IMR-90 (cell line): ENCODE data around the gene PTPN22. TPM values are rescaled to one million over a fixed set of nuclear protein-coding genes. Genes with fewer than 3 reads are reported as not detected.

Source experiments
- ATAC-seq: fragments of 200-7000 bp; cut with Tn5 transposase; 2 replicates; pipeline ENCODE4 v1.9.1; 2020; ENCODE audit warnings: low read depth, mild to moderate bottlenecking, moderate library complexity
- BruUV-seq: library from RNA; stranded (reverse); fragments of 400-500 nt; replicated peaks from 2 replicates; lab custom pipeline; 2021; lab: Mats Ljungman, UMichigan
- CTCF ChIA-PET: fragments of 300-600 bp; formaldehyde crosslinking; extraction: SDS; loops from one replicate; lab custom pipeline; 2021; ENCODE audit warnings: antibody characterized with exemption; lab: Yijun Ruan, JAX
- POLR2A ChIA-PET: fragments of 300-600 bp; sonication (Branson Sonifier 250); formaldehyde crosslinking; loops from one replicate; lab custom pipeline; 2022; ENCODE audit warnings: antibody characterized with exemption; ENCODE audit not compliant: unreplicated experiment; lab: Charles Lee
- DNase-seq: peaks from one replicate; pipeline ENCODE4 v3.0.0; 2013
- H2AFZ ChIP-seq: replicated peaks from 2 replicates; pipeline ENCODE3; 2013; ENCODE audit warnings: low read length, mild to moderate bottlenecking; ENCODE audit not compliant: poor library complexity
- H2AK5ac ChIP-seq: 2 replicates; pipeline ENCODE4 v1.6.1; 2013; ENCODE audit warnings: low read depth, low read length, inconsistent platforms
- H2AK9ac ChIP-seq: replicated peaks from 2 replicates; pipeline ENCODE3; 2013; ENCODE audit warnings: mild to moderate bottlenecking, low read depth, low read length, moderate library complexity; ENCODE audit not compliant: poor library complexity
- H2BK120ac ChIP-seq: 2 replicates; pipeline ENCODE4 v1.6.1; 2013; ENCODE audit warnings: low read depth, low read length, inconsistent platforms
- H2BK15ac ChIP-seq: 3 replicates; pipeline ENCODE4 v1.6.1; 2013; ENCODE audit warnings: low read depth, low read length, inconsistent platforms
- H2BK20ac ChIP-seq: 2 replicates; pipeline ENCODE4 v1.6.1; 2013; ENCODE audit warnings: low read depth, mild to moderate bottlenecking, inconsistent platforms, low read length, moderate library complexity
- H2BK5ac ChIP-seq: 2 replicates; pipeline ENCODE4 v1.6.1; 2013; ENCODE audit warnings: mild to moderate bottlenecking, low read depth, low read length, inconsistent platforms; ENCODE audit not compliant: poor library complexity, severe bottlenecking
- H3K14ac ChIP-seq: replicated peaks from 2 replicates; pipeline ENCODE4 v1.6.1; 2013; ENCODE audit warnings: low read depth, low read length, inconsistent platforms
- H3K18ac ChIP-seq: 2 replicates; pipeline ENCODE4 v1.6.1; 2013; ENCODE audit warnings: low read depth, low read length, control low read depth
- H3K23ac ChIP-seq: 2 replicates; pipeline ENCODE4 v1.6.1; 2013; ENCODE audit warnings: low read depth, low read length, inconsistent platforms
- H3K27ac ChIP-seq: 2 replicates; pipeline ENCODE4 v1.5.1; 2013; ENCODE audit warnings: mild to moderate bottlenecking, control low read depth, low read length; ENCODE audit not compliant: insufficient read depth
- H3K27me3 ChIP-seq: 2 replicates; pipeline ENCODE4 v1.6.1; 2013; ENCODE audit warnings: low read length; ENCODE audit not compliant: control insufficient read depth, insufficient read depth
- H3K36me3 ChIP-seq: 2 replicates; pipeline ENCODE4 v1.6.1; 2013; ENCODE audit warnings: low read length, mixed read lengths; ENCODE audit not compliant: control insufficient read depth, insufficient read depth
- H3K4ac ChIP-seq: 2 replicates; pipeline ENCODE4 v1.6.1; 2013; ENCODE audit warnings: low read depth, low read length, inconsistent platforms
- H3K4me1 ChIP-seq: 2 replicates; pipeline ENCODE4 v1.6.1; 2013; ENCODE audit warnings: low read length, mixed read lengths; ENCODE audit not compliant: control insufficient read depth, insufficient read depth
- H3K4me2 ChIP-seq: 2 replicates; pipeline ENCODE4 v1.6.1; 2013; ENCODE audit warnings: low read depth, mild to moderate bottlenecking, control low read depth, low read length, moderate library complexity
- H3K4me3 ChIP-seq: 2 replicates; pipeline ENCODE4 v1.5.1; 2013; ENCODE audit warnings: low read depth, mild to moderate bottlenecking, control low read depth, low read length, moderate library complexity; ENCODE audit not compliant: insufficient read depth
- H3K56ac ChIP-seq: 2 replicates; pipeline ENCODE4 v1.6.1; 2013; ENCODE audit warnings: low read length, inconsistent platforms; ENCODE audit not compliant: insufficient read depth; ENCODE audit errors: extremely low read depth
- H3K79me1 ChIP-seq, 2 experiments: 2 replicates each; pipeline ENCODE4 v1.6.1; 2013; ENCODE audit warnings: low read length in 2 of 2, inconsistent platforms in 1 of 2, low read depth in 1 of 2
- H3K9ac ChIP-seq: 2 replicates; pipeline ENCODE4 v1.6.1; 2013; ENCODE audit warnings: low read depth, low read length, control low read depth
- H3K9me1 ChIP-seq: 2 replicates; pipeline ENCODE4 v1.6.1; 2013; ENCODE audit warnings: low read length, inconsistent platforms; ENCODE audit not compliant: insufficient read depth
- H3K9me3 ChIP-seq: 2 replicates; pipeline ENCODE4 v1.6.1; 2013; ENCODE audit warnings: low read length; ENCODE audit not compliant: control insufficient read depth, insufficient read depth
- H4K20me1 ChIP-seq: 2 replicates; pipeline ENCODE4 v1.6.1; 2013; ENCODE audit warnings: low read length, inconsistent platforms; ENCODE audit not compliant: insufficient read depth
- H4K5ac ChIP-seq: 2 replicates; pipeline ENCODE4 v1.6.1; 2013; ENCODE audit warnings: mild to moderate bottlenecking, low read depth, low read length, control low read depth
- H4K8ac ChIP-seq, 2 experiments: 2 replicates each; pipeline ENCODE4 v1.6.1; 2013; ENCODE audit warnings: low read depth in 2 of 2, low read length in 2 of 2, control low read depth in 1 of 2, inconsistent platforms in 1 of 2
- H4K91ac ChIP-seq: 2 replicates; pipeline ENCODE4 v1.6.1; 2013; ENCODE audit warnings: low read depth, low read length, inconsistent platforms; ENCODE audit not compliant: insufficient read depth
- CEBPB ChIP-seq: IDR thresholded peaks from 2 replicates; pipeline ENCODE4 v1.6.1; 2012; ENCODE audit warnings: low read depth, low read length, improper control_type of control experiment
- CHD1 ChIP-seq: IDR thresholded peaks from 2 replicates; pipeline ENCODE4 v1.6.1; 2012; ENCODE audit warnings: low read depth, low read length, improper control_type of control experiment
- CTCF ChIP-seq: conservative IDR thresholded peaks from 2 replicates; pipeline ENCODE4 v1.5.1; 2012; ENCODE audit warnings: mild to moderate bottlenecking, low read depth, low read length, improper control_type of control experiment
- MAFK ChIP-seq: IDR thresholded peaks from 2 replicates; pipeline ENCODE4 v1.6.1; 2012; ENCODE audit warnings: low read depth, low read length, improper control_type of control experiment
- RCOR1 ChIP-seq: IDR thresholded peaks from 2 replicates; pipeline ENCODE4 v1.6.1; 2012; ENCODE audit warnings: mild to moderate bottlenecking, low read length, improper control_type of control experiment; ENCODE audit not compliant: insufficient replicate concordance
- RFX5 ChIP-seq: IDR thresholded peaks from 2 replicates; pipeline ENCODE4 v1.8.0; 2012; ENCODE audit warnings: low read depth, mild to moderate bottlenecking, low read length, moderate library complexity
- USF2 ChIP-seq: fragments of 150-350 bp; IDR thresholded peaks from 2 replicates; pipeline ENCODE4 v1.6.1; 2017; ENCODE audit warnings: mild to moderate bottlenecking, antibody characterized with exemption, low read length, low read depth
- WGBS, 2 experiments: methylation state at CpG; one replicate each; pipeline versions ENCODE4 v1.1.5 to v1.1.7; 2013; ENCODE audit warnings: missing lambda C conversion rate in 2 of 2; ENCODE audit not compliant: insufficient read length in 1 of 2; ENCODE audit errors: extremely low coverage in 2 of 2; 5-methylcytosine and 5-hydroxymethylcytosine counted together
- dilution Hi-C: fragments of 300-500 bp; cut with HindIII; formaldehyde crosslinking; loops from one replicate; pipeline ENCODE4 v1.14.3; 2018; ENCODE audit warnings: low sequenced_read_pairs; ENCODE audit not compliant: unreplicated experiment
- in situ Hi-C: fragments of 300-500 bp; cut with MboI; formaldehyde crosslinking; loops from 3 replicates; pipeline ENCODE4 v1.14.3; 2019; ENCODE audit warnings: low sequenced_read_pairs, inconsistent platforms, mixed read lengths
- intact Hi-C: fragments of 100-400 bp; cut with micrococcal nuclease; formaldehyde crosslinking; loops from 2 replicates; pipeline ENCODE4 v1.10.0; 2022
- polyA plus RNA-seq, 3 experiments: library from polyadenylated mRNA; depleted of rRNA; stranded (reverse); fragments of >200 nt; gene quantifications; 2 replicates each; pipeline ENCODE4 v1.2.3, GENCODE V29; 2012; ENCODE audit warnings: low replicate concordance in 1 of 3
- total RNA-seq: library from RNA; depleted of rRNA; stranded (reverse); fragments of >200 nt; gene quantifications from 2 replicates; pipeline ENCODE4 v1.2.3, GENCODE V29; 2012

Gene PTPN22
- total and polyA plus RNA-seq, 2 of the 4 experiments (the other 2 are of a cell fraction): 0.14 to 0.18 TPM

GRCh38 chr1:113805256-113805531, 66.3 kb downstream of the PTPN22 start:
- Histone ChIP-seq H3K36me3 (no peaks in the 10 kb centered on the region), H3K27me3 (no peaks in the 10 kb centered on the region), H2AFZ (no peak overlapping the region), H3K18ac (no peak overlapping the region), H2BK20ac (no peak overlapping the region), H4K5ac (no peak overlapping the region), H3K9ac (no peak overlapping the region), H4K20me1 (peaks cover 30% of the 10 kb centered on the region; the same call in 1 of the 2 replicates), H2AK9ac (no peak overlapping the region), H3K9me1 (no peaks in the 10 kb centered on the region; the same call in 1 of the 2 replicates), H3K9me3 (no peaks in the 10 kb centered on the region), H3K4me1 (peaks cover 4% of the 10 kb centered on the region), H2BK15ac (no peak overlapping the region), H3K14ac (0 out of 2 replicates have a peak overlapping the region, but pooled peaks have one; percentile 19), H2BK5ac (no peak overlapping the region), H3K56ac (no peak overlapping the region), H3K23ac (no peak overlapping the region), H2AK5ac (peak overlapping the region; percentile 45; the same call in 1 of the 2 replicates), H2BK120ac (no peak overlapping the region), H3K4me2 (no peak overlapping the region), H3K79me1 (peaks cover 8 to 58% of the 10 kb centered on the region in 2 experiments), H4K91ac (no peak overlapping the region), H4K8ac (no peak overlapping the region), H3K27ac (peak overlapping the region; percentile 19; the same call in 1 of the 2 replicates), H3K4ac (0 out of 2 replicates have a peak overlapping the region, but pooled peaks have one; percentile 8), H3K4me3 (no peak overlapping the region)
- intact Hi-C loops: no loop called here
- no peak for TF ChIP-seq USF2
- TF ChIP-seq CTCF: no peak
- TF ChIP-seq RFX5: no peak
- no peak for TF ChIP-seq CHD1
- no peak for TF ChIP-seq RCOR1
- no peak for TF ChIP-seq CEBPB
- no peak for TF ChIP-seq MAFK
- BruUV-seq: no TSS peak
- in situ Hi-C loops: no loop called here
- DNase-seq: no peak
- CTCF ChIA-PET: no interaction called here
- ATAC-seq: no peak
- dilution Hi-C loops: no loop called here
- 29% methylated on average over 1 of the region's 6 CpGs; no CpG with 5 or more reads in 1 of the 2 experiments for WGBS, 2 experiments
- POLR2A ChIA-PET: no interaction called here
